ENCODE data around the gene METAP2.
A peak's percentile ranks its signal among the peaks of the same experiment; 100 is the strongest.
"Not testable (repeated sequence)": the region's sequence is repeated elsewhere in the genome, so short reads cannot be mapped to it uniquely, and the experiment has no call there.

Gene METAP2

GRCh38 chr12:95463050-95463449 lies 10.9 kb upstream of the METAP2 start:
- DNase-seq, result no peak

- not testable (repeated sequence) for DNase-seq
These were observed 10.2 kb upstream of the METAP2 start for GRCh38 chr12:95463776-95464175.

GRCh38 chr12:95465275-95465674 lies 8.7 kb upstream of the METAP2 start:
- no peak for DNase-seq

- DNase-seq, result no peak
These were observed 3.7 kb upstream of the METAP2 start for GRCh38 chr12:95470300-95470699.

- peak; percentile 28 for DNase-seq
These were observed 595 bp upstream of the METAP2 start for GRCh38 chr12:95473231-95473883.

- DNase-seq, result no peak
These were observed 657 bp downstream of the METAP2 start for GRCh38 chr12:95474660-95474958.

GRCh38 chr12:95480230-95480629 lies 6.3 kb downstream of the METAP2 start:
- no peak for DNase-seq

- DNase-seq, result no peak
These were observed 7.1 kb downstream of the METAP2 start for GRCh38 chr12:95481072-95481471.

- no peak for DNase-seq
These were observed 7.9 kb downstream of the METAP2 start for GRCh38 chr12:95481888-95482287.

- DNase-seq, result not testable (repeated sequence)
These were observed 8.6 kb downstream of the METAP2 start for GRCh38 chr12:95482564-95482963.

GRCh38 chr12:95484524-95484923 lies 10.6 kb downstream of the METAP2 start:
- DNase-seq, result no peak

- DNase-seq, result no peak
These were observed 13.1 kb downstream of the METAP2 start for GRCh38 chr12:95487024-95487423.

GRCh38 chr12:95492462-95492861 lies 18.5 kb downstream of the METAP2 start:
- no peak for DNase-seq

- DNase-seq, result no peak
These were observed 20.9 kb downstream of the METAP2 start for GRCh38 chr12:95494888-95495287.

- DNase-seq, result no peak
These were observed 21.5 kb downstream of the METAP2 start for GRCh38 chr12:95495433-95495832.

- no peak for DNase-seq
These were observed 23.1 kb downstream of the METAP2 start for GRCh38 chr12:95497031-95497430.

- DNase-seq, result no peak
These were observed 25.0 kb downstream of the METAP2 start for GRCh38 chr12:95498968-95499367.

- no peak for DNase-seq
These were observed 25.8 kb downstream of the METAP2 start for GRCh38 chr12:95499772-95500171.

GRCh38 chr12:95504140-95504539 lies 30.2 kb downstream of the METAP2 start:
- DNase-seq, result no peak

- DNase-seq, result no peak
These were observed 31.1 kb downstream of the METAP2 start for GRCh38 chr12:95505039-95505438.

GRCh38 chr12:95506707-95507523 lies 33.0 kb downstream of the METAP2 start:
- DNase-seq, result no peak

- DNase-seq, result no peak
These were observed 35.3 kb downstream of the METAP2 start for GRCh38 chr12:95509300-95509699.

GRCh38 chr12:95511977-95512376 lies 38.0 kb downstream of the METAP2 start:
- no peak for DNase-seq

GRCh38 chr12:95513599-95513998 lies 39.6 kb downstream of the METAP2 start:
- no peak for DNase-seq

- DNase-seq, result no peak
These were observed 41.2 kb downstream of the METAP2 start for GRCh38 chr12:95515197-95515596.

All from activated CD8-positive, alpha-beta memory T cell treated with anti-CD3 and anti-CD28 coated beads, Interleukin-2, amount 50 U/mL, for 4 hours (primary cell).